Middle frontal gyrus (tissue), 1 donor: ENCODE data around the gene SAT2.
A peak's percentile ranks its signal among the peaks of the same experiment; 100 is the strongest.
"Not testable (repeated sequence)": the region's sequence is repeated elsewhere in the genome, so short reads cannot be mapped to it uniquely, and the experiment has no call there.

Source experiments
- DNase-seq: peaks from one replicate; pipeline ENCODE4 v3.0.0-alpha.2; 2015; ENCODE audit warnings: low spot score; ENCODE audit errors: extremely low spot score

The SAT2 gene

GRCh38 chr17:7634384-7634783 is 6.8 kb upstream of the SAT2 start:
- no peak for DNase-seq

DNA sequence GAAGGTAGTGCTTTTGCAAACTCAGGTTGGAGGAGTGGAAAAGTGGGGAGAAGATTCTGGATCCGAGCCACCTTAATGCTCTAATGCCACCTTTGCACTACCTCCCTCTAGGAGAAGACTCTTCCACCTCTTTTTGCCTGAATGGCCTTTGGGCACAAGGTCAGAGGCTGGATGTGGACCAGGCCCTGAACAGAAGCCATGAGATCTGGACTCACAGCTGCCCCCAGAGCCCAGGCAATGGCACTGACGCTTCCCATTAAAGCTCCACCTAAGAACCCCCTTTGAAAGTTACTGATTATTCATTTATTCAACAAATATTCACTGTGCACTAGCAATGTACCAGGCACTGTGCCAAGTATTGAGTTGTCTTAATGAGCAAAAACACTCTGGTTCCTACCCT is 5.5 kb upstream of the SAT2 start:
- no peak for DNase-seq

DNA sequence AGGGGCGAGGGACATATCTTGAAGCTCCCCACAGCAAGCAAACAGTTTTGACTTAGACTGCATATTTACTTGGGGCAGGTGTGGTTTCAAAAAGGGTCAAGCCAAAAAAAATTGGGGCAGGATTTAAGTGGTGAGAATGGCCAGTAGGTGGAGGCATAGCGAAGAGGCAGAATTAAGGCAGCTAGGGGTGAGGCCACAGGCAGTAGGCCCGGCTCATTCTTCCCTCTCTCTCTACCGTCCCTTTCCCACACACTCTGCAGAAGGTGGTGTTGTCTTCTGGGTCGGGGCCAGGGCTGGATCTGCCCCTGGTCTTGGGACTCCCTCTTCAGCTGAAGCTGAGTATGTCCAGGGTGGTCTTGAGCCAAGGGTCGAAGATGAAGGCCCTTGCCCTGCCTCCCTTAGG is 4.9 kb upstream of the SAT2 start:
- no peak for DNase-seq

DNA sequence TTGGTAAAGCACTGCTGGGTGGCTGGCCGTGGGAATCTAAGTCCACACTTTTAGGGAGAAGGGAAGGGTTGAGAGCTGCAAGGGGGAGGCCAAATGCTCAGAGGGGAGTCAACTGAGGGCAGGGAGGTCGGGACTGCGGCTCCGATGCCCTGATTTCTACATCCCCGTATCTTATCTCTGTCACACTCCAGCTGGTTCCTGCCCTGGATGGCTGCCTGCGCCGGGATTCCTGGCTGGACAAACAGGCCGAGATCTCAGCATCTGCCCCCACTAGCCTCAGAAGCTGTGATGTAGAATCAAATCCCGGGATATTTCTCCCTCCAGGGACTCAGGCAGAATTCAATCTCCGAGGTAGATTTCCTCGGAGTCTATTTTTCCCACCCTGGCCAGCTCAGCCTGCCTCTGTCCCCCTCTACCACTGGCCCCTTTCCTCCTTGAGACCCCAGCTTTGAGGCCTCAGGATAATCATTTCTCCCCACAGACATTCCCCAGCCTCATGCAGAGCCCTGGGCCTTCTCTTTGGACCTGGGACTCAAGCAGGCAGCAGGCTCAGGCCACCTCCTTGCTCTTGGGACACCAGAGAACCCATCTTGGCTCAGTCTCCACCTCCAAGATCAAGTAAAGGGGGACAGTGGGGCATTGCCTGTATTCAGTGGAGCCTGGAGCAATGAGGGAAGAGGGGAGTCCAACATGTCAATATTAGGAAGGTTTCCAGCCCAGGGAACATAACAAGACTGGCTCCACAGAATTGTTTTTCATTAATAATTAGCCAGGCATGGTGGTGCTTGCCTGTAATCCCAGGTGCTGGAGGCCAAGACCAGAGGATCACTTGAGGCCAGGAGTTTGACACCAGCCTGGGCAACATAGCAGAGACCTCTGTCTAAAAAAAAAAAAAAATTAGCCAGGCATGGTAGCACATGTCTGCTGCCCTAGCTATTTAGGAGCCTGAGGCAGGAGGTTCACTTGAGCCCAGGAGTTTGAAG is 4.1 kb upstream of the SAT2 start:
- no peak for DNase-seq

DNA sequence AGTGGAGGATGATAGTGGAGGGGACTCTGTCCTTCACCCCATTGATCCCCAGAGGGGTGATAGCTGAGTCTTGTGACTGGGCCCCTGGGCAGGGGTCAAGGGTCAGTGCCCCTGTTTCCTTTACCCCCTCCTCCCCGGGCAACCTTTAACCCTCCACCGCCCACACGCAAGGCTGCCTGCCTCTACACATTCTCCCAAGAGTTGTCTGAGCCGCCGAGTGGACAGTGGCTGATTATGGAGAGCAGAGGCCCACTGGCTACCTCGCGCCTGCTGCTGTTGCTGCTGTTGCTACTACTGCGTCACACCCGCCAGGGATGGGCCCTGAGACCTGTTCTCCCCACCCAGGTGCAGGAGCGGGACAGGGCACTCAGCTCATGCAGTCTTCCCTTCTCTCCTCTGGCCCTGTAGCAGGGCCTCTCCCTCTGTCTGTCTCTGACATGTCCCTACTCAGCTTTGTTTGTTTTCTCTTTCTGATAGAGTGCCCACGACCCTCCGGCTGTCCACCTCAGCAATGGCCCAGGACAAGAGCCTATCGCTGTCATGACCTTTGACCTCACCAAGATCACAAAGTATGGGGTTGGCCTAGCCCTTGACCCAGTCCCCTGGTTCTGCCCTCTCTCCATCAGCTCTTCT is 2.4 kb upstream of the SAT2 start, which contains the start of gene SHBG:
Gene SHBG (plus strand): TSS at position 197 of the 633 bp plus-strand sequence. CDS start 38 bp downstream, at position 235.
- no peak for DNase-seq

DNA sequence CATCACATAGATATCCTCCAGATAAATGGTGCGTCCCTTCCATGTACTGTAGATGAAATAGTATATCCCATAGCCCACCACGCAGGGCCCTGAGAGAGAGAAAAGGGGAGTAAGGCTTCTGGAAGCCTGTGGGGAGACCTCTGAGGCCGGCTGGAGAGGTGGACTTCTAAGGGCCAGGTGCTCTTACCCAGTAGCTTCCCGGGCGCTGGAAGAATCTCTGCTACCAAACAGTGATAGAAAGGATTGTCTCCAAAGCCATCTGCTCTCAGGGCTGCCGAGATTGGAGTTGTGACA is 718 bp downstream of the SAT2 start:
- DNase-seq: no peak

DNA sequence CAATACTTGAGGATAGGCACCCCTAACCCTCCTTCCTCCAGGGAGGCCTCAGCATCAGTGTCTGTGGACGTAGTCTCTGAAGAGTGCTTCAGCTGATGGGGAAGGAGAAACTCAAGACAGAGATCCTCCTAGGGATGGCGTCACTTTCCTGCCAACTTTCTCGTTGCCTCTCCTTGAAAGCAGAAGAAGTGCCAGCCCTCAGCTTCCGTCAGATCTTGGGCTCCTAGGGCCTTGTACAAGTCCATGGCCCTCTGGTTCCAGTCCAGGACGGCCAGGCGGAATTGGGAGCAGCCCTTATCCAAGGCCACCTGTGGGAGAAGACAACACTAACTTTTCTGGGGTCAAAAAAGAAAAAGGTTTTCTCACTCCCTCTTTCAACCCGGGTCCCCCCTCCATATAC is 1.3 kb downstream of the SAT2 start:
- no peak for DNase-seq

DNA sequence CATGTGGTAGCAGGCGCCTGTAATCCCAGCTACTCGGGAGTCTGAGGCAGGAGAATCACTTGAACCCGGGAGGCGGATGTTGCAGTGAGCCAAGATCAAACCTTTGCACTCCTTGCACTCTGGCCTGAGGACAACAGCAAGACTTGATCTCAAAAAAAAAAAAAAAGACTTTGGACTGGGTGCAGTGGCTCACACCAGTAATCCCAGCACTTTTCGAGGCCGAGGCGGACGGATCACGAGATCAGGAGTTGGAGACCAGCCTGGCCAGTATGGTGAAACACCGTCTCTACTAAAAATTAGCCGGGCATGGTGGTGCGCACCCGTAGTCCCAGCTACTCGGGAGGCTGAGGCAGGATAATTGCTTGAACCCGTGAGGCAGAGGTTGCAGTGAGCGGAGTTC is 1.9 kb downstream of the SAT2 start:
- not testable (repeated sequence) for DNase-seq

GRCh38 chr17:7623661-7624060 is 4.0 kb downstream of the SAT2 start:
- no peak for DNase-seq

- no peak for DNase-seq
Observed at GRCh38 chr17:7620835-7621234, 6.8 kb downstream of the SAT2 start.

GRCh38 chr17:7618608-7619007 is 9.0 kb downstream of the SAT2 start:
- DNase-seq: no peak

DNA sequence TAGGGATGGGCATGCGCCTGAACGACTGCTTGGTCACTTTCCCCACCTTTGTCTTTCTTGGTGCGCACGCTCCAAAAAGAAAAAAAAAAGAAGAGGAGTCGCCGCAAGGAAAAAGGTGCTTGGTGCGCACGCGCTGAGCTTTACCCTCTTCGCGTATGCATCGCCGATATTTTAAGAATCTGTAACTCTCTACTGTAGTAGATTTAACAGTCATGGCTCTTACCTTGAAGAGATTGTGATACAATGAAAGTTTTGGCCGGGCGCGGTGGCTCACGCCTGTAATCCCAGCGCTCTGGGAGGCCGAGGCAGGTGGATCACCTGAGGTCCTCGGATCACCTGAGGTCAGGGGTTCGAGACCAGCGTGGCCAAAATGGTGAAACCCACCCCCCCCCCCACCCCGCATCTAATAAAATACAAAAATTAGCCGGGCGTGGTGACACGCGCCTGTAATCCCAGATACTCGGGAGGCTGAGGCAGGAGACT is 12.3 kb downstream of the SAT2 start:
- DNase-seq: no peak

GRCh38 chr17:7614425-7615264 is 13.0 kb downstream of the SAT2 start, which contains the start of gene FXR2:
TSS of gene FXR2 (minus strand) at chr17:7614897. CDS start at chr17:7614532, 365 bp downstream.
- peak; percentile 98 for DNase-seq

GRCh38 chr17:7613769-7614424 is 13.7 kb downstream of the SAT2 start:
- no peak for DNase-seq

GRCh38 chr17:7612294-7612640 is 15.4 kb downstream of the SAT2 start:
- DNase-seq: no peak

GRCh38 chr17:7611635-7612293 is 15.9 kb downstream of the SAT2 start:
- no peak for DNase-seq

- DNase-seq: no peak
Observed at GRCh38 chr17:7610641-7611040, 17.0 kb downstream of the SAT2 start.

DNA sequence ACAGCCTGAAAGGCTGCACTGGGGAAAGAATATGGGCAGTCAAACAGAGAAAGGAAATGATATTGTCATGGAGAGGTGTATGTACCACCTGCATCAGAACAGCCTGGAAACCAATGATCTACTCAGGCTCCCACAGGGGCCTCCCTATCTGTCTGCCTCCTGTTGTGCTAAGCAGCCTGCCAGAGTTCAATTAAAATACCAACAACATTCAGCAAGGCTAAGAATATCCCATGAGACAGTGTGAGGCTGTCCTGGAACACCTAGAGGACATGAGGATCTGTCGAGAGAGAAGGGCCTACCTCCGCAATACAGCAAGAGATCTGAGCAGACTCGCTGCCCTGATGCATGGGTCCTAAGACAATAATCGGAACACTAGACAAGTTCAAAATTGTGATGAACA is 21.3 kb downstream of the SAT2 start:
- no peak for DNase-seq

GRCh38 chr17:7597561-7597960 is 30.1 kb downstream of the SAT2 start:
- not testable (repeated sequence) for DNase-seq

- no peak for DNase-seq
Observed at GRCh38 chr17:7593296-7593695, 34.3 kb downstream of the SAT2 start.
